GM19193 (cell line): Measurements from ENCODE around the gene TRPV2.

Source experiments
- POLR2A ChIP-seq: IDR thresholded peaks from 4 replicates; pipeline ENCODE4 v1.6.1; 2011; ENCODE audit not compliant: insufficient read depth, insufficient read length; ENCODE audit errors: extremely low read depth

Gene TRPV2, protein sequence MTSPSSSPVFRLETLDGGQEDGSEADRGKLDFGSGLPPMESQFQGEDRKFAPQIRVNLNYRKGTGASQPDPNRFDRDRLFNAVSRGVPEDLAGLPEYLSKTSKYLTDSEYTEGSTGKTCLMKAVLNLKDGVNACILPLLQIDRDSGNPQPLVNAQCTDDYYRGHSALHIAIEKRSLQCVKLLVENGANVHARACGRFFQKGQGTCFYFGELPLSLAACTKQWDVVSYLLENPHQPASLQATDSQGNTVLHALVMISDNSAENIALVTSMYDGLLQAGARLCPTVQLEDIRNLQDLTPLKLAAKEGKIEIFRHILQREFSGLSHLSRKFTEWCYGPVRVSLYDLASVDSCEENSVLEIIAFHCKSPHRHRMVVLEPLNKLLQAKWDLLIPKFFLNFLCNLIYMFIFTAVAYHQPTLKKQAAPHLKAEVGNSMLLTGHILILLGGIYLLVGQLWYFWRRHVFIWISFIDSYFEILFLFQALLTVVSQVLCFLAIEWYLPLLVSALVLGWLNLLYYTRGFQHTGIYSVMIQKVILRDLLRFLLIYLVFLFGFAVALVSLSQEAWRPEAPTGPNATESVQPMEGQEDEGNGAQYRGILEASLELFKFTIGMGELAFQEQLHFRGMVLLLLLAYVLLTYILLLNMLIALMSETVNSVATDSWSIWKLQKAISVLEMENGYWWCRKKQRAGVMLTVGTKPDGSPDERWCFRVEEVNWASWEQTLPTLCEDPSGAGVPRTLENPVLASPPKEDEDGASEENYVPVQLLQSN

GRCh38 chr17:16415031-16415924 is at the start of gene TRPV2:
Gene TRPV2 (plus strand): TSS chr17:16415571. CDS start chr17:16417669, 2,098 bp downstream.
- peak; percentile 58 for TF ChIP-seq POLR2A

DNA sequence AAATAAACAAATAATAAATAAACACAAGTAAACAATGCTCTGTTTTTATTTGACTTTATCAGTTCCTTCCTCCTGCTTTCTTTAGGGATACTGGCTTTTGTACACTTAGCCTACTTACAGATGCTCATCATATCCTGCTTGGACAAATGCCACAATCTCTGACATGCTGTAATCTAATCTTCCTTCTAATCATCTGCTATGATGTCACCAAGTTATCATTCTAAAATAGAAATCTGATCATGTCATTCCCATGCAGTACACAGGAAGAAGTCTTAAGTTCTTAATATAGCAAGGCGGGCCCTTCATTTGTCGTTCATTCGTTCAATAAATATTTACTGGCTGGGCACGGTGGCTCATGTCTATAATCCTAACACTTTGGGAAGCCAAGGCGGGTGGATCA is 43.6 kb upstream of the TRPV2 start:
- TF ChIP-seq POLR2A, result no peak

DNA sequence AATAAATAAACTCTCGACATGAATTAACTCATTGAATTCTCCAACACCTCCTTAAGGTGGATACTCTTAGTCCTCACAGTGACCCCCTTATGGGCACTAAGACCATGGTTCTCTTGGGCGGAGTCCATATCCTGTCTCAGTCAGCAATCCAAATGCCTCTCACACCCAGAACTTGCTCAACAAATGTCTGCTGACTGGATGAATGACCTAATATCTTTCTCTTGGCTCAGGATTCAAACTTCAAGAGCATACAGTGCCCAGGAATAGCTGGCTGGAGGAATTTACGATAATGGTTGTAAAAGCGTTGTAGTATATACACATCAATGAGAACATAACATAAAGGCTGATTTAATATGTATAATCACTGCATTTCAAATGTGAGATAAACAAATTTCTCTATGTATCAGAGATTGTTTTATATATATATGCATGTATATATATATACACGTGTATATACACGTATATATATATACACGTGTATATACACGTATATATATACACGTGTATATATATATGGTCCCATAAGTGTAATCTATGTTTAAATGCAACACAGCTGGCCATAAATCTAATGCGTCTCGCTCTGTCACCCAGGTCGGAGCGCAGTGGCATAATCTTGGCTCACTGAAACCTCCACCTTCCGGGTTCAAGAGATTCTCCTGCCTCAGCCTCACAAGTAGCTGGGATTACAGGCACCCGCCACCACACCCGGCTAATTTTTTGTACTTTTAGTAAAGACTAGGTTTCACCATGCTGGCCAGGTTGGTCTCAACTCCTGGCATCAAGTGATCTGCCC is 41.0 kb upstream of the TRPV2 start:
- TF ChIP-seq POLR2A, result no peak

DNA sequence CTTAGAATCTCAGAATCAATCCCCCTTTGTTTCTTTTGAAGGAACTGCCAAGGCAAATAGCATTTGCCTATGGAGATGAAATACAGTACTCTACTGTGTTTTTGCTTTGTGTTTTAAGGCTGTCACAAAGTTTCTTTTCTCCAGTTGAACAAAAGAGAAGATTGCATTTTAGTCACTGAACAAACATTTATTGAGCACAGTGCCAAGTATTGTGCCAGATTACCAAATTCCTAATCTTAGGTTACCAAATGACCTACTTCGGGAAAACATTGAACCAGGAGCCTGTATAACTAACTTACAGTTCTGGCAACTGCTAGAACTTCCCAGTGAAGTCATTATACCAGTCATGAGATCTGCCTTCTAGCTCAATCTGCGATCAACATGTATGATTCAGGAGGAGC is 37.4 kb upstream of the TRPV2 start:
- no peak for TF ChIP-seq POLR2A

DNA sequence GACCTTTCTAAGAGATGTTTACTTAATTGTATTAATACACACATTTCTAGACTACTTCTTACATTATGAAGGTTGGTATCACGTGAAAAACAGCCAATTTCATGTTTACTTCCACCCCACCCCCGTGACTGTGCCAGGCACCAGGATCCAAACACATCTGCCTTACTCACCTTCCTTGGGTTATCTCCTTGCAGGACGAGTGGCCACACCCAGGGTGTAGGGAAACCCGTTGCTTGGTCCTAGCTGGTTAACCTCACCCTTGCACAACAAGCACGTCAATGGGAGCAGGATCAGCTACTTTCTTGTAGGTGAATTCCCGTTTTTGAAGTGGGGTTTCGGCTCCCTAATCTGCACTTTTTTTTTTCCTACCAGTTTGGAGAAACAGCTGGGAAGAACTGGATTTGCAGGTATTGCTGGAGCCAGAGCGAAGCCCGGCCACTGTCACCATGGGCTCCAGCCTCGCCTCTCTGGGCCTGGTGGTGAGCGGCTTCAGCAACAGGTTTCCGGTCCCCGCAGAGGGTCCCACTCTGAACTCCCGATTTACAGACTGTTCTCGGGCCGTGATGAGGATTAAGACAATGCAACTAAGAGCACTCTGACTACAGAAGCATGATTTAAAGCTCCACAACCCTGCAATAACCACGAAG is 36.6 kb upstream of the TRPV2 start:
- TF ChIP-seq POLR2A, result no peak

DNA sequence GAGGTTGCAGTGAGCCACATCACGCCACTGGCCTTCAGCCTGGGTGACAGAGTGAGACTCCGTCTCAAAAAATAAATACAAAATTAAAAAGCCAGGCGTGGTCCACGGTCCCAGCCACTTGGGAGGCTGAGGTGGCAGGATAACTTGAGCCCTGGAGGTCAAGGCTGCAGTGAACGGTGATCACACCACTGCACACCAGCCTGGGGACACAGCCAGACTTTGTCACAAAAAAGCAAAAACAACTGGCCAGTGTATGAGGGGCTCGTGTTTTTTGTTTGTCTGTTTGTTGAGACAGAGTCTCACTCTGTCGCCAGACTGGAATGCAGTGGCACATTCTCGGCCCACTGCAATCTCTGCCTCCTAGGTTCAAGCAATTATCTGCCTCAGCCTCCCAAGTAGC is 35.7 kb upstream of the TRPV2 start:
- no peak for TF ChIP-seq POLR2A

- peak; percentile 100 for TF ChIP-seq POLR2A
Measured at GRCh38 chr17:16380640-16381495, 34.5 kb upstream of the TRPV2 start, which contains the start of gene UBB. Gene UBB (plus strand): TSS chr17:16381091. CDS start chr17:16381908, 817 bp downstream.

- no peak for TF ChIP-seq POLR2A
Measured at GRCh38 chr17:16381496-16381820, 33.9 kb upstream of the TRPV2 start.

DNA sequence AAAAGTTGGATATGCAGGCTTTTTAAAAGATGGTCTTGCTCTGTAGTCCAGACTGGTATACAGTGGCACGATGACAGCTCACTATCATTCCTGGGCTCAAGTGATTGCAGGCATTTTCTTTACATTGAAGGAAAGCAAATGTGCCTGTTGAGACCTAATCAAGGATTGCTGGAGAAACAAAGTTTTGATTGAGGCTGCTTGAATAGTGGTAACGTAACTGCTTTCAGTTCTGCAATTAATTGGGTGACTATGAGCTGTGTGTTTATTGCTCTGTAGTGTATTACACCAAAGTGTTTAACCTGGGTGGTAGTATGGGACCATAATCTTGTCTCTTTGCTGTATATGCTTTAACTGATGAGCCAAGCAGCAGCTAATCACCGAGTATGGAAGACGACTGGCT is 32.2 kb upstream of the TRPV2 start:
- no peak for TF ChIP-seq POLR2A

DNA sequence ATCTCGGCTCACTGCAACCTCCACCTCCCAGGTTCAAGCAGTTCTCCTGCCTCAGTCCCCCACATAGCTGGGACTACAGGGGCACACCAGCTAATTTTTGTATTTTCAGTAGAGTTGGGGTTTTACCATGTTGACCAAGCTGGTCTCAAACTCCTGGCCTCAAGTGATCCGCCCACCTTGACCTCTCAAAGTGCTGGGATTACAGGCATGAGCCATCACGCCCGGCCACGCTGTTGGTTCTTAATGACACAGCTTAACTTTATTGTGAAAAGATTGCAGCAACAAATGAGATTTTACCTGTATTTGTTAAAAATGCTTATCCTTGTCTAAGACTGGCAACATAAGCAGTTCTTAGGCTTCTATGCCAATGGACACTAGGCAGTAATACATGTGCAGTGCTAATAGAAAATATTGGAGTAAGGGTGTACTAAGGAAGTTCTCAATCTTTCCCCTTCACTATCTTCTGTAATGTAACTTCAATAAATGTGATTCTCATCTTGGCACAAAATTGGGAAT is 31.5 kb upstream of the TRPV2 start:
- peak; percentile 45 for TF ChIP-seq POLR2A

DNA sequence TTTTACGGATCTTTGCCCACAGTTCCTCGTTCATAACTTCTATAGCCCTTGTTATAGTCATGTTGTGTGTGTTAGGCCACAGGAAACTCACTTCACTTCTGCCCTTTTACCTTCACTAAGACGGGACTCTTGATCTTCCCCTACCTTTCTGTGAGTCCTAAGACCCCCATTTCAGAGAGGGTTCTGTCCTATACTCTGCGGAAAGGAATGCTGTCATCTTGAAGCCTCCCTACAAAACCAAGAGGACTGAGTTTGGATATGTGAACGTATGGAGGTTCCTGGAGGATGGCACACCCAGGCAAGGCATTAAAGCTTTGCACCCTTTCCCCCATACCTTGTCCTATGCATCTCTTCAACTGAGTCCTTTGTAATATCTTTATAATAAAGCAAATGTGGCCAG is 30.8 kb upstream of the TRPV2 start:
- TF ChIP-seq POLR2A, result peak; percentile 14

GRCh38 chr17:16391451-16391850 is 23.9 kb upstream of the TRPV2 start:
- TF ChIP-seq POLR2A, result no peak
